ENCODE results near the gene CRTC2. TPM values are rescaled to one million over a fixed set of nuclear protein-coding genes. Genes with fewer than 3 reads are reported as not detected.

The CRTC2 gene
- total RNA-seq, 1 experiment from 2014 or later = 45.7 TPM

- H3T11ph ChIP-seq (ENCODE audit: low read length) = peak within 1 kb of the TSS; percentile 91
- no peak within 1 kb of the TSS for H4K91ac ChIP-seq (ENCODE audit: insufficient read length, low read depth, low read length)
- H3K23me2 ChIP-seq (ENCODE audit: insufficient read length, low read depth, low read length, poor library complexity, severe bottlenecking) = peaks cover 9% of the 10 kb centered on the region
- peak within 1 kb of the TSS; percentile 82 for H3K27ac ChIP-seq (ENCODE audit: insufficient read length, low read depth, low read length)
- no peak within 1 kb of the TSS for H4K8ac ChIP-seq (replicated peaks; ENCODE audit: insufficient read length, low read depth, low read length)
- Mint-ChIP-seq H3K36me3 (ENCODE audit: insufficient read depth in 1 of 3, low read depth in 3 of 3) (peaks cover 36 to 48% (median 45%) of the 10 kb centered on the region in 3 experiments), H3K27me3 (ENCODE audit: low read depth) (peaks cover 2% of the 10 kb centered on the region; the same call in 1 of the 2 replicates), H3K4me3 (peak within 1 kb of the TSS; percentile 96 to 97), H3K9me3 (peaks cover 0 to under 1% of the 10 kb centered on the region in 2 experiments; a peak in 3 of 5 replicates), H3K27ac (peak within 1 kb of the TSS; percentile 99 to 100 (median 99)), H3K4me1 (peaks cover 19 to 22% of the 10 kb centered on the region in 2 experiments)
- H3K79me2 ChIP-seq (ENCODE audit: insufficient read depth, low read length) = peaks cover 3% of the 10 kb centered on the region; the same call in 1 of the 2 replicates
- no peak within 1 kb of the TSS; the same call in 1 of the 2 replicates for H3K4ac ChIP-seq (ENCODE audit: low read depth, low read length)
- no peak within 1 kb of the TSS for H2BK12ac ChIP-seq (ENCODE audit: insufficient read length, low read depth, low read length)
- H3K79me1 ChIP-seq (ENCODE audit: insufficient read depth, low read depth, low read length, poor library complexity, severe bottlenecking) = peaks cover 4% of the 10 kb centered on the region
- peak within 1 kb of the TSS; percentile 99 for H3K14ac ChIP-seq (ENCODE audit: insufficient read depth, low read length)
- H3K27me3 ChIP-seq (ENCODE audit: insufficient read depth, low read length) = no peaks in the 10 kb centered on the region
- peak within 1 kb of the TSS; percentile 74 for H2BK120ac ChIP-seq (ENCODE audit: low read depth, low read length, poor library complexity, severe bottlenecking)
- H3K18ac ChIP-seq (ENCODE audit: insufficient read length, low read depth, low read length) = peak within 1 kb of the TSS; percentile 99
- H2BK15ac ChIP-seq (ENCODE audit: low read depth, low read length) = no peak within 1 kb of the TSS
- no peak for TF ChIP-seq CTCF (conservative IDR thresholded peaks at IDR 0.05)
- H3K9ac ChIP-seq (ENCODE audit: extremely low read depth, insufficient read length, low read length) = peak within 1 kb of the TSS; percentile 99
- DNase-seq = peak; percentile 95
- no peaks in the 10 kb centered on the region for H4K20me1 ChIP-seq (ENCODE audit: control insufficient read depth, insufficient read depth, insufficient read length)
- H2BK5ac ChIP-seq (ENCODE audit: insufficient read length, low read length) = peak within 1 kb of the TSS; percentile 80
- H3K4me2 ChIP-seq (ENCODE audit: insufficient read depth, insufficient read length, low read length) = peak within 1 kb of the TSS; percentile 91
- no peak within 1 kb of the TSS for H2AFZ ChIP-seq (ENCODE audit: low read length)
- peak within 1 kb of the TSS; percentile 19 for H4K5ac ChIP-seq (ENCODE audit: insufficient read length, low read depth, low read length)
- no peak within 1 kb of the TSS for H3K56ac ChIP-seq (ENCODE audit: insufficient read length, low read depth, low read length)
- no CpG with 5 or more reads among the region's 36 CpGs for WGBS (ENCODE audit: extremely low coverage, insufficient read length, low lambda C conversion rate)
- H2BK20ac ChIP-seq (ENCODE audit: low read depth, low read length, poor library complexity, severe bottlenecking) = no peak within 1 kb of the TSS
- H2AK5ac ChIP-seq (ENCODE audit: insufficient read length, low read length) = no peak within 1 kb of the TSS
- H3K23ac ChIP-seq (ENCODE audit: insufficient read length, low read depth, low read length) = no peak within 1 kb of the TSS
- H3K4me1 ChIP-seq (ENCODE audit: insufficient read depth, low read length) = no peaks in the 10 kb centered on the region
- H3K9me3 ChIP-seq (ENCODE audit: control insufficient read depth, low read depth, low read length) = no peaks in the 10 kb centered on the region
Observed at GRCh38 chr1:153990468-153991150, 32.2 kb upstream of the CRTC2 start, which contains the start of gene RPS27. TSS of gene RPS27 (plus strand) at chr1:153990762. CDS start at chr1:153990797, 35 bp downstream.
